MCF 10A (cell line): ENCODE results near the gene PGLYRP4. TPM values are rescaled to one million over a fixed set of nuclear protein-coding genes. Genes with fewer than 3 reads are reported as not detected.

ENCODE experiments used
- total RNA-seq: library from RNA; stranded (reverse); gene quantifications from 2 replicates; pipeline ENCODE4 v1.2.3, GENCODE V29; 2022

The PGLYRP4 gene
- total RNA-seq, 1 experiment from 2014 or later = not detected

Other genes starting within 250 kb of the PGLYRP4 start
- gene SPRR2F, start 235.3 kb downstream of the PGLYRP4 start, total RNA-seq = not detected in 2 replicates
- not detected in 2 replicates for gene SPRR2G, start 198.0 kb downstream of the PGLYRP4 start, total RNA-seq
- not detected in 2 replicates for gene LELP1, start 145.4 kb downstream of the PGLYRP4 start, total RNA-seq
- gene PRR9, start 131.3 kb downstream of the PGLYRP4 start, total RNA-seq = not detected in 2 replicates
- not detected in 2 replicates for gene LORICRIN, start 89.2 kb downstream of the PGLYRP4 start, total RNA-seq
- not detected in 2 replicates for gene PGLYRP3, start 35.9 kb downstream of the PGLYRP4 start, total RNA-seq
- gene S100A9, start 9.0 kb upstream of the PGLYRP4 start, total RNA-seq = 86.4 and 126 TPM in 2 replicates
- gene S100A12, start 26.8 kb upstream of the PGLYRP4 start, total RNA-seq = not detected in 2 replicates
- gene S100A8, start 42.2 kb upstream of the PGLYRP4 start, total RNA-seq = 46.9 and 80.4 TPM in 2 replicates
- gene S100A7A, start 67.7 kb upstream of the PGLYRP4 start, total RNA-seq = not detected in 2 replicates
- gene S100A7, start 111.8 kb upstream of the PGLYRP4 start, total RNA-seq = not detected in 2 replicates
- 2,571 and 2,904 TPM in 2 replicates for gene S100A6, start 187.2 kb upstream of the PGLYRP4 start, total RNA-seq
- not detected in 2 replicates for gene S100A5, start 192.1 kb upstream of the PGLYRP4 start, total RNA-seq
- gene S100A4, start 197.0 kb upstream of the PGLYRP4 start, total RNA-seq = 27.2 and 60.7 TPM in 2 replicates
- gene S100A3, start 200.4 kb upstream of the PGLYRP4 start, total RNA-seq = 85.7 and 90.0 TPM in 2 replicates
- gene S100A2, start 217.0 kb upstream of the PGLYRP4 start, total RNA-seq = 5,064 and 5,163 TPM in 2 replicates